Activated B cell treated with CpG ODN at 0.5 μM for 24 hours (primary cell): ENCODE results near the gene GOLGA7B. TPM values are rescaled to one million over a fixed set of nuclear protein-coding genes. Genes with fewer than 3 reads are reported as not detected.

ENCODE experiments used
- ATAC-seq: fragments of 200-7000 bp; cut with Tn5 transposase; one replicate; pipeline ENCODE4 v1.10.0; 2021; ENCODE audit warnings: low read depth, mild to moderate bottlenecking, moderate library complexity
- CTCF ChIA-PET: fragments of 350-600 bp; sonication (Branson Sonifier 250); formaldehyde crosslinking; loops from one replicate; lab custom pipeline; 2021; ENCODE audit warnings: antibody characterized with exemption; lab: Charles Lee
- POLR2A ChIA-PET: fragments of 350-600 bp; sonication (Branson Sonifier 250); formaldehyde crosslinking; loops from one replicate; lab custom pipeline; 2021; ENCODE audit warnings: antibody characterized with exemption; lab: Charles Lee
- DNase-seq: peaks from one replicate; pipeline ENCODE4 v3.0.0; 2022
- H3K27ac Mint-ChIP-seq: one replicate; pipeline ENCODE4 v1.8.0; 2020; ENCODE audit warnings: mixed read lengths
- H3K27me3 Mint-ChIP-seq: one replicate; pipeline ENCODE4 v1.8.0; 2021; ENCODE audit warnings: mixed read lengths
- H3K36me3 Mint-ChIP-seq: one replicate; pipeline ENCODE4 v1.8.0; 2021; ENCODE audit warnings: low read depth, mixed read lengths
- H3K4me1 Mint-ChIP-seq: one replicate; pipeline ENCODE4 v1.8.0; 2021; ENCODE audit warnings: mixed read lengths
- H3K4me3 Mint-ChIP-seq: one replicate; pipeline ENCODE4 v1.8.0; 2020; ENCODE audit warnings: mild to moderate bottlenecking, mixed read lengths
- H3K9me3 Mint-ChIP-seq: one replicate; pipeline ENCODE4 v1.8.0; 2020; ENCODE audit warnings: mixed read lengths
- CTCF ChIP-seq: fragments of 200-600 bp; IDR thresholded peaks from one replicate; pipeline ENCODE4 v1.8.0; 2022; ENCODE audit warnings: antibody characterized with exemption, mild to moderate bottlenecking
- intact Hi-C: fragments of 100-400 bp; cut with micrococcal nuclease; formaldehyde crosslinking; loops from one replicate; pipeline ENCODE4 v1.15.1; 2024
- total RNA-seq: library from RNA; stranded (reverse); gene quantifications from 2 replicates; pipeline ENCODE4 v1.2.3, GENCODE V29; 2022

Gene GOLGA7B
- total RNA-seq, 1 donor from 2014 or later: 0.04 TPM

- Mint-ChIP-seq H3K4me1 (no peaks in the 10 kb centered on the region), H3K27ac (no peak overlapping the region), H3K36me3 (no peaks in the 10 kb centered on the region), H3K9me3 (no peaks in the 10 kb centered on the region), H3K4me3 (no peak overlapping the region), H3K27me3 (peaks cover 19% of the 10 kb centered on the region)
- TF ChIP-seq CTCF: no peak
- ChIA-PET CTCF (interaction anchor here (1.0 to 1.8 kb wide), 9 partner anchors 9 to 1331 kb away, joined by 3 to 29 read pairs (median 5); no protein-coding TSS in a partner anchor), POLR2A (no interaction called here)
- ATAC-seq (no peak), DNase-seq (no peak)
- intact Hi-C loops: loop anchor here (2.0 kb wide), 2 partner anchors 393 to 1361 kb away; no protein-coding TSS in a partner anchor
These were observed 65.9 kb downstream of the GOLGA7B start for GRCh38 chr10:97915346-97916131.

- DNase-seq: no peak
- Mint-ChIP-seq H3K27ac (no peak overlapping the region), H3K27me3 (peaks cover 20% of the 10 kb centered on the region), H3K4me1 (no peaks in the 10 kb centered on the region), H3K9me3 (no peaks in the 10 kb centered on the region), H3K4me3 (no peak overlapping the region), H3K36me3 (no peaks in the 10 kb centered on the region)
- no peak for ATAC-seq
- ChIA-PET POLR2A (no interaction called here), CTCF (no interaction called here)
- no peak for TF ChIP-seq CTCF
- intact Hi-C loops: no loop called here
These were observed 66.9 kb downstream of the GOLGA7B start for GRCh38 chr10:97916586-97916985.

- no peak for DNase-seq
- Mint-ChIP-seq H3K36me3 (no peaks in the 10 kb centered on the region), H3K4me1 (no peaks in the 10 kb centered on the region), H3K27me3 (peaks cover 19% of the 10 kb centered on the region), H3K9me3 (no peaks in the 10 kb centered on the region), H3K27ac (no peak overlapping the region), H3K4me3 (no peak overlapping the region)
- intact Hi-C loops: no loop called here
- POLR2A ChIA-PET: no interaction called here
- ATAC-seq: no peak
- CTCF ChIA-PET: interaction anchor here (1.2 kb wide), 1 partner anchor 122 kb away, joined by 4 read pairs; no protein-coding TSS in a partner anchor
- no peak for TF ChIP-seq CTCF
These were observed 69.4 kb downstream of the GOLGA7B start for GRCh38 chr10:97919012-97919411.

DNA sequence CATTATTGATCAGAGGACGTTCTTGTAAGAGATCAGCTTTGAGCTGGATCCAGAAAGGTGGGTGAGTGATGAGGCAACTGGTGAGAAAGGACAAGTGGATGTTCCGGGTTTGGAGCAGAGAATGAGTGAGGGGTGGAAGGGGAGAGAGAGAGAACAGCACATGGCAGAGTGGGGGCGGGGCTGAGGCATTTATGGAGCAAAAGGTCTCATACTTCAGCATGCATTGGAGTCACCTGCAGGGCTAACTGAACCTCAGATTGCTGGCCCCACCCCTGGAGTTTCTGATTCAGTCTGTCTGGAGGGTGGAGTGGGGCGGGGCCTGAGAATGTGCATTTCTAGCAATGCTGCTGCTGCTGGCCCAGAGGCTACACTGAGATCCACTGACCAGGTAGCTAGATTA, 71.2 kb downstream of the GOLGA7B start:
- H3K9me3 Mint-ChIP-seq: no peaks in the 10 kb centered on the region
- no peak overlapping the region for H3K4me3 Mint-ChIP-seq
- TF ChIP-seq CTCF: no peak
- no peaks in the 10 kb centered on the region for H3K36me3 Mint-ChIP-seq
- ChIA-PET POLR2A (no interaction called here), CTCF (no interaction called here)
- peaks cover 19% of the 10 kb centered on the region for H3K27me3 Mint-ChIP-seq
- no peak for DNase-seq
- no peak overlapping the region for H3K27ac Mint-ChIP-seq
- ATAC-seq: no peak
- H3K4me1 Mint-ChIP-seq: no peaks in the 10 kb centered on the region
- intact Hi-C loops: no loop called here

Other genes starting within 250 kb of the GOLGA7B start
- 1.5 and 2.9 TPM in 2 replicates for gene MORN4, start 216.3 kb upstream of the GOLGA7B start, total RNA-seq
- 15.0 and 15.1 TPM in 2 replicates for gene PI4K2A, start 209.2 kb upstream of the GOLGA7B start, total RNA-seq
- gene AVPI1, start 162.6 kb upstream of the GOLGA7B start, total RNA-seq: 0.51 and 1.2 TPM in 2 replicates
- gene MARVELD1, start 136.1 kb upstream of the GOLGA7B start, total RNA-seq: 0.24 and 0.31 TPM in 2 replicates
- 45.3 and 65.7 TPM in 2 replicates for gene ZFYVE27, start 112.7 kb upstream of the GOLGA7B start, total RNA-seq
- gene SFRP5, start 77.8 kb upstream of the GOLGA7B start, total RNA-seq: not detected in 2 replicates
- not detected in 2 replicates for gene CRTAC1, start 180.8 kb downstream of the GOLGA7B start, total RNA-seq